ENCODE data around the gene SENP2.
A peak's percentile ranks its signal among the peaks of the same experiment; 100 is the strongest.
"Not testable (repeated sequence)": the region's sequence is repeated elsewhere in the genome, so short reads cannot be mapped to it uniquely, and the experiment has no call there.

DNA sequence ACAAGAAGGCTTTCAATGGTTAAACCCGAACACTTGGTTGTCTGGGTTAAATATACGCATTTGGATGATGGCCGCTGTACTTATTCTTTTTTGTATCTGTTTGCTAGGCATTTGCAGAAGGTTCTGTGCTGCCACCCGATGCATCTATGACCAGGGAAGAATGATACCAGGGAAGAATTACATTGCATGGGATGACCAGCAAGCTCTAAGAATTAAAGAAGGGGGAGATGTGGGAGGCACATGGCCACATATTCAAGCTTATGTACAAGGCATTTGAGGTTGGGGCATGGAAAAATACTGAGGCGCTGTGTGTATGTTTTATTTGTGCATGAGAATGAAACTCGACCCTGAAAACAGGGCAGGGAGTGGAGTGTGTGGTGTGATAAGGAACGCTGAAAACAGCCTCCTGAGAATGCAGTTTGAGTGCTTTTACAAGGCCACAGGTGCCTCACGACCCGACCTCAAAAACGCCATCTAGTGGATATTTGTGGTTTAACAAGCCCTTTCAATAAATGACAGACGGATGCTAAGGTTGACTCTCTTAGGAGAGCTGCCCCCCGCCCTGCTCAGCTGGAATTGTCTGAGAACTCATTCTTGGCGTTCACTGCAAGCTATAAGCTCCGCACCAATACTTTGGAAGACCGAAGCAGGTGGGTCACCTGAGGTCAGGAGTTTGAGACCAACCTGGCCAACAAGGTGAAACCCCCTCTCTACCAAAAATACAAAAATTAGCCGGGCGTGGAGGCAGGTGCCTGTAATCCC, 10.8 kb upstream of the SENP2 start:
- TF ChIP-seq, protein P1, sequence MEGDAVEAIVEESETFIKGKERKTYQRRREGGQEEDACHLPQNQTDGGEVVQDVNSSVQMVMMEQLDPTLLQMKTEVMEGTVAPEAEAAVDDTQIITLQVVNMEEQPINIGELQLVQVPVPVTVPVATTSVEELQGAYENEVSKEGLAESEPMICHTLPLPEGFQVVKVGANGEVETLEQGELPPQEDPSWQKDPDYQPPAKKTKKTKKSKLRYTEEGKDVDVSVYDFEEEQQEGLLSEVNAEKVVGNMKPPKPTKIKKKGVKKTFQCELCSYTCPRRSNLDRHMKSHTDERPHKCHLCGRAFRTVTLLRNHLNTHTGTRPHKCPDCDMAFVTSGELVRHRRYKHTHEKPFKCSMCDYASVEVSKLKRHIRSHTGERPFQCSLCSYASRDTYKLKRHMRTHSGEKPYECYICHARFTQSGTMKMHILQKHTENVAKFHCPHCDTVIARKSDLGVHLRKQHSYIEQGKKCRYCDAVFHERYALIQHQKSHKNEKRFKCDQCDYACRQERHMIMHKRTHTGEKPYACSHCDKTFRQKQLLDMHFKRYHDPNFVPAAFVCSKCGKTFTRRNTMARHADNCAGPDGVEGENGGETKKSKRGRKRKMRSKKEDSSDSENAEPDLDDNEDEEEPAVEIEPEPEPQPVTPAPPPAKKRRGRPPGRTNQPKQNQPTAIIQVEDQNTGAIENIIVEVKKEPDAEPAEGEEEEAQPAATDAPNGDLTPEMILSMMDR (IDR thresholded peaks at IDR 0.05; ENCODE audit: low read length), result peak; percentile 69
- TF ChIP-seq EZH2 (optimal IDR thresholded peaks at IDR 0.05; ENCODE audit: low read depth, low read length), result not testable (repeated sequence)
